ENCODE results near the gene CNTRL. TPM values are rescaled to one million over a fixed set of nuclear protein-coding genes. Genes with fewer than 3 reads are reported as not detected.

CNTRL gene
- total RNA-seq, 4 donors from 2014 or later, result 23.4 to 32.7 (median 31.0) TPM

GRCh38 chr9:121220996-121221663, 146.4 kb downstream of the CNTRL start:
- no peak for TF ChIP-seq EP300 (IDR thresholded peaks at IDR 0.05)
- TF ChIP-seq POLR2A (IDR thresholded peaks at IDR 0.05), result no peak
- TF ChIP-seq CTCF (IDR thresholded peaks at IDR 0.05), result no peak
- peak overlapping the region in 1 of 4 donors; percentile 23 for H3K27ac ChIP-seq
- 54 to 72% methylated on average over 13 of the region's 13 CpGs for WGBS, 2 donors
- DNase-seq (ENCODE audit: low spot score in 2 of 2), result no peak
- no peaks in the 10 kb centered on the region for H3K27me3 ChIP-seq
- no peaks in the 10 kb centered on the region for H3K36me3 ChIP-seq
- peaks cover 0 to 9% (median 0%) of the 10 kb centered on the region in 4 donors for H3K4me1 ChIP-seq
- no peak overlapping the region for H3K4me3 ChIP-seq
- H3K9me3 ChIP-seq, result no peaks in the 10 kb centered on the region

GRCh38 chr9:121221664-121222055, 146.9 kb downstream of the CNTRL start:
- H3K27ac ChIP-seq, result peak overlapping the region in 1 of 4 donors; percentile 23
- H3K36me3 ChIP-seq, result no peaks in the 10 kb centered on the region

GRCh38 chr9:121222524-121223171, 147.9 kb downstream of the CNTRL start:
- Histone ChIP-seq H3K9me3 (no peaks in the 10 kb centered on the region), H3K4me1 (peaks cover 0 to 9% (median 0%) of the 10 kb centered on the region in 4 donors), H3K27ac (no peak overlapping the region), H3K27me3 (no peaks in the 10 kb centered on the region), H3K36me3 (no peaks in the 10 kb centered on the region), H3K4me3 (no peak overlapping the region)
- no peak for DNase-seq (ENCODE audit: low spot score in 2 of 2)
- TF ChIP-seq CTCF (IDR thresholded peaks at IDR 0.05) (peak; percentile 59 to 73 (median 66)), EP300 (IDR thresholded peaks at IDR 0.05) (peak in 1 of 2 donors; percentile 24), POLR2A (IDR thresholded peaks at IDR 0.05) (no peak)
- 53 to 57% methylated on average over 12 of the region's 12 CpGs for WGBS, 2 donors

More at GRCh38 chr9:121221664-121222055, 146.9 kb downstream of the CNTRL start:
- DNase-seq (ENCODE audit: low spot score in 2 of 2), result no peak
- H3K9me3 ChIP-seq, result no peaks in the 10 kb centered on the region
- H3K4me1 ChIP-seq, result peaks cover 0 to 9% (median 0%) of the 10 kb centered on the region in 4 donors
- H3K27me3 ChIP-seq, result no peaks in the 10 kb centered on the region
- H3K4me3 ChIP-seq, result no peak overlapping the region
- TF ChIP-seq POLR2A (IDR thresholded peaks at IDR 0.05) (no peak), EP300 (IDR thresholded peaks at IDR 0.05) (no peak), CTCF (IDR thresholded peaks at IDR 0.05) (no peak)
- 95 to 100% methylated on average over 2 of the region's 2 CpGs for WGBS, 2 donors

GRCh38 chr9:121225240-121225639, 150.5 kb downstream of the CNTRL start:
- Histone ChIP-seq H3K4me1 (peaks cover 0 to 9% (median 0%) of the 10 kb centered on the region in 4 donors), H3K9me3 (no peaks in the 10 kb centered on the region), H3K36me3 (no peaks in the 10 kb centered on the region), H3K4me3 (no peak overlapping the region), H3K27ac (no peak overlapping the region), H3K27me3 (no peaks in the 10 kb centered on the region)
- WGBS, 2 donors, result 56 to 68% methylated on average over 5 of the region's 5 CpGs
- TF ChIP-seq POLR2A (IDR thresholded peaks at IDR 0.05) (no peak), EP300 (IDR thresholded peaks at IDR 0.05) (no peak), CTCF (IDR thresholded peaks at IDR 0.05) (no peak)
- DNase-seq (ENCODE audit: low spot score in 2 of 2), result no peak

- Histone ChIP-seq H3K36me3 (no peaks in the 10 kb centered on the region), H3K9me3 (no peaks in the 10 kb centered on the region), H3K4me1 (peaks cover 0 to 8% (median 0%) of the 10 kb centered on the region in 4 donors), H3K4me3 (no peak overlapping the region), H3K27ac (no peak overlapping the region), H3K27me3 (no peaks in the 10 kb centered on the region)
- TF ChIP-seq EP300 (IDR thresholded peaks at IDR 0.05) (no peak), POLR2A (IDR thresholded peaks at IDR 0.05) (no peak)
- no peak for DNase-seq (ENCODE audit: low spot score in 2 of 2)
- 83 to 86% methylated on average over 2 of the region's 2 CpGs for WGBS, 2 donors
Observed at GRCh38 chr9:121226175-121226574, 151.4 kb downstream of the CNTRL start.

Small RNA genes within 50 kb of the gene (small RNA-seq; reads per million reads assigned to genes)
- not detected for gene RN7SL181P

Other genes starting within 250 kb of the CNTRL start
- 10 to 100 TPM; 33.9 to 37.7 (median 37.4) TPM for gene PSMD5, start 232.0 kb upstream of the CNTRL start, total RNA-seq
- gene PHF19, start 197.8 kb upstream of the CNTRL start, total RNA-seq, result 10 to 100 TPM; 31.2 to 61.6 (median 44.3) TPM
- gene TRAF1, start 148.2 kb upstream of the CNTRL start, total RNA-seq, result 10 to 100 TPM; 12.3 to 21.0 (median 19.8) TPM
- 10 to 100 TPM; 18.9 to 33.0 (median 23.2) TPM for gene C5, start 24.7 kb upstream of the CNTRL start, total RNA-seq
- 10 to 100 TPM; 36.3 to 45.4 (median 40.6) TPM for gene RAB14, start 126.9 kb downstream of the CNTRL start, total RNA-seq
- 1,000 to 10,000 TPM; 1,899 to 6,678 (median 4,539) TPM for gene GSN, start 193.2 kb downstream of the CNTRL start, total RNA-seq

Measured in tibial nerve (tissue), 4 donors.